IMR-90 (cell line): ENCODE measurements around the gene CPTP. TPM values are rescaled to one million over a fixed set of nuclear protein-coding genes. Genes with fewer than 3 reads are reported as not detected.

ENCODE experiments used
- ATAC-seq: fragments of 200-7000 bp; cut with Tn5 transposase; 2 replicates; pipeline ENCODE4 v1.9.1; 2020; ENCODE audit warnings: low read depth, mild to moderate bottlenecking, moderate library complexity
- BruUV-seq: library from RNA; stranded (reverse); fragments of 400-500 nt; replicated peaks from 2 replicates; lab custom pipeline; 2021; lab: Mats Ljungman, UMichigan
- CTCF ChIA-PET: fragments of 300-600 bp; formaldehyde crosslinking; extraction: SDS; loops from one replicate; lab custom pipeline; 2021; ENCODE audit warnings: antibody characterized with exemption; lab: Yijun Ruan, JAX
- POLR2A ChIA-PET: fragments of 300-600 bp; sonication (Branson Sonifier 250); formaldehyde crosslinking; loops from one replicate; lab custom pipeline; 2022; ENCODE audit warnings: antibody characterized with exemption; ENCODE audit not compliant: unreplicated experiment; lab: Charles Lee
- DNase-seq: peaks from one replicate; pipeline ENCODE4 v3.0.0; 2013
- H2AFZ ChIP-seq: replicated peaks from 2 replicates; pipeline ENCODE3; 2013; ENCODE audit warnings: low read length, mild to moderate bottlenecking; ENCODE audit not compliant: poor library complexity
- H2AK5ac ChIP-seq: 2 replicates; pipeline ENCODE4 v1.6.1; 2013; ENCODE audit warnings: low read depth, low read length, inconsistent platforms
- H2AK9ac ChIP-seq: replicated peaks from 2 replicates; pipeline ENCODE3; 2013; ENCODE audit warnings: mild to moderate bottlenecking, low read depth, low read length, moderate library complexity; ENCODE audit not compliant: poor library complexity
- H2BK120ac ChIP-seq: 2 replicates; pipeline ENCODE4 v1.6.1; 2013; ENCODE audit warnings: low read depth, low read length, inconsistent platforms
- H2BK15ac ChIP-seq: 3 replicates; pipeline ENCODE4 v1.6.1; 2013; ENCODE audit warnings: low read depth, low read length, inconsistent platforms
- H2BK20ac ChIP-seq: 2 replicates; pipeline ENCODE4 v1.6.1; 2013; ENCODE audit warnings: low read depth, mild to moderate bottlenecking, inconsistent platforms, low read length, moderate library complexity
- H2BK5ac ChIP-seq: 2 replicates; pipeline ENCODE4 v1.6.1; 2013; ENCODE audit warnings: mild to moderate bottlenecking, low read depth, low read length, inconsistent platforms; ENCODE audit not compliant: poor library complexity, severe bottlenecking
- H3K14ac ChIP-seq: replicated peaks from 2 replicates; pipeline ENCODE4 v1.6.1; 2013; ENCODE audit warnings: low read depth, low read length, inconsistent platforms
- H3K18ac ChIP-seq: 2 replicates; pipeline ENCODE4 v1.6.1; 2013; ENCODE audit warnings: low read depth, low read length, control low read depth
- H3K23ac ChIP-seq: 2 replicates; pipeline ENCODE4 v1.6.1; 2013; ENCODE audit warnings: low read depth, low read length, inconsistent platforms
- H3K27ac ChIP-seq: 2 replicates; pipeline ENCODE4 v1.5.1; 2013; ENCODE audit warnings: mild to moderate bottlenecking, control low read depth, low read length; ENCODE audit not compliant: insufficient read depth
- H3K27me3 ChIP-seq: 2 replicates; pipeline ENCODE4 v1.6.1; 2013; ENCODE audit warnings: low read length; ENCODE audit not compliant: control insufficient read depth, insufficient read depth
- H3K36me3 ChIP-seq: 2 replicates; pipeline ENCODE4 v1.6.1; 2013; ENCODE audit warnings: low read length, mixed read lengths; ENCODE audit not compliant: control insufficient read depth, insufficient read depth
- H3K4ac ChIP-seq: 2 replicates; pipeline ENCODE4 v1.6.1; 2013; ENCODE audit warnings: low read depth, low read length, inconsistent platforms
- H3K4me1 ChIP-seq: 2 replicates; pipeline ENCODE4 v1.6.1; 2013; ENCODE audit warnings: low read length, mixed read lengths; ENCODE audit not compliant: control insufficient read depth, insufficient read depth
- H3K4me2 ChIP-seq: 2 replicates; pipeline ENCODE4 v1.6.1; 2013; ENCODE audit warnings: low read depth, mild to moderate bottlenecking, control low read depth, low read length, moderate library complexity
- H3K4me3 ChIP-seq: 2 replicates; pipeline ENCODE4 v1.5.1; 2013; ENCODE audit warnings: low read depth, mild to moderate bottlenecking, control low read depth, low read length, moderate library complexity; ENCODE audit not compliant: insufficient read depth
- H3K56ac ChIP-seq: 2 replicates; pipeline ENCODE4 v1.6.1; 2013; ENCODE audit warnings: low read length, inconsistent platforms; ENCODE audit not compliant: insufficient read depth; ENCODE audit errors: extremely low read depth
- H3K79me1 ChIP-seq, 2 experiments: 2 replicates each; pipeline ENCODE4 v1.6.1; 2013; ENCODE audit warnings: low read length in 2 of 2, inconsistent platforms in 1 of 2, low read depth in 1 of 2
- H3K9ac ChIP-seq: 2 replicates; pipeline ENCODE4 v1.6.1; 2013; ENCODE audit warnings: low read depth, low read length, control low read depth
- H3K9me1 ChIP-seq: 2 replicates; pipeline ENCODE4 v1.6.1; 2013; ENCODE audit warnings: low read length, inconsistent platforms; ENCODE audit not compliant: insufficient read depth
- H3K9me3 ChIP-seq: 2 replicates; pipeline ENCODE4 v1.6.1; 2013; ENCODE audit warnings: low read length; ENCODE audit not compliant: control insufficient read depth, insufficient read depth
- H4K20me1 ChIP-seq: 2 replicates; pipeline ENCODE4 v1.6.1; 2013; ENCODE audit warnings: low read length, inconsistent platforms; ENCODE audit not compliant: insufficient read depth
- H4K5ac ChIP-seq: 2 replicates; pipeline ENCODE4 v1.6.1; 2013; ENCODE audit warnings: mild to moderate bottlenecking, low read depth, low read length, control low read depth
- H4K8ac ChIP-seq, 2 experiments: 2 replicates each; pipeline ENCODE4 v1.6.1; 2013; ENCODE audit warnings: low read depth in 2 of 2, low read length in 2 of 2, control low read depth in 1 of 2, inconsistent platforms in 1 of 2
- H4K91ac ChIP-seq: 2 replicates; pipeline ENCODE4 v1.6.1; 2013; ENCODE audit warnings: low read depth, low read length, inconsistent platforms; ENCODE audit not compliant: insufficient read depth
- BHLHE40 ChIP-seq: fragments of 150-350 bp; IDR thresholded peaks from 2 replicates; pipeline ENCODE4 v1.6.1; 2016; ENCODE audit warnings: mild to moderate bottlenecking, low read depth, low read length
- CEBPB ChIP-seq: IDR thresholded peaks from 2 replicates; pipeline ENCODE4 v1.6.1; 2012; ENCODE audit warnings: low read depth, low read length, improper control_type of control experiment
- CHD1 ChIP-seq: IDR thresholded peaks from 2 replicates; pipeline ENCODE4 v1.6.1; 2012; ENCODE audit warnings: low read depth, low read length, improper control_type of control experiment
- FOS ChIP-seq: fragments of 150-350 bp; IDR thresholded peaks from 2 replicates; pipeline ENCODE4 v1.6.1; 2016; ENCODE audit warnings: low read depth, low read length
- POLR2A ChIP-seq: IDR thresholded peaks from 2 replicates; pipeline ENCODE4 v1.6.1; 2012; ENCODE audit warnings: mild to moderate bottlenecking, low read depth, low read length
- RAD21 ChIP-seq: IDR thresholded peaks from 2 replicates; pipeline ENCODE4 v1.6.1; 2012; ENCODE audit warnings: low read length, improper control_type of control experiment
- RCOR1 ChIP-seq: IDR thresholded peaks from 2 replicates; pipeline ENCODE4 v1.6.1; 2012; ENCODE audit warnings: mild to moderate bottlenecking, low read length, improper control_type of control experiment; ENCODE audit not compliant: insufficient replicate concordance
- RFX5 ChIP-seq: IDR thresholded peaks from 2 replicates; pipeline ENCODE4 v1.8.0; 2012; ENCODE audit warnings: low read depth, mild to moderate bottlenecking, low read length, moderate library complexity
- SMC3 ChIP-seq: fragments of 150-350 bp; IDR thresholded peaks from 2 replicates; pipeline ENCODE4 v1.6.1; 2016; ENCODE audit warnings: low read depth, mild to moderate bottlenecking, antibody characterized with exemption, low read length, moderate library complexity
- USF2 ChIP-seq: fragments of 150-350 bp; IDR thresholded peaks from 2 replicates; pipeline ENCODE4 v1.6.1; 2017; ENCODE audit warnings: mild to moderate bottlenecking, antibody characterized with exemption, low read length, low read depth
- WGBS, 2 experiments: methylation state at CpG; one replicate each; pipeline versions ENCODE4 v1.1.5 to v1.1.7; 2013; ENCODE audit warnings: missing lambda C conversion rate in 2 of 2; ENCODE audit not compliant: insufficient read length in 1 of 2; ENCODE audit errors: extremely low coverage in 2 of 2; 5-methylcytosine and 5-hydroxymethylcytosine counted together
- dilution Hi-C: fragments of 300-500 bp; cut with HindIII; formaldehyde crosslinking; loops from one replicate; pipeline ENCODE4 v1.14.3; 2018; ENCODE audit warnings: low sequenced_read_pairs; ENCODE audit not compliant: unreplicated experiment
- in situ Hi-C: fragments of 300-500 bp; cut with MboI; formaldehyde crosslinking; loops from 3 replicates; pipeline ENCODE4 v1.14.3; 2019; ENCODE audit warnings: low sequenced_read_pairs, inconsistent platforms, mixed read lengths
- intact Hi-C: fragments of 100-400 bp; cut with micrococcal nuclease; formaldehyde crosslinking; loops from 2 replicates; pipeline ENCODE4 v1.10.0; 2022
- polyA plus RNA-seq, 3 experiments: library from polyadenylated mRNA; depleted of rRNA; stranded (reverse); fragments of >200 nt; gene quantifications; 2 replicates each; pipeline ENCODE4 v1.2.3, GENCODE V29; 2012; ENCODE audit warnings: low replicate concordance in 1 of 3
- total RNA-seq: library from RNA; depleted of rRNA; stranded (reverse); fragments of >200 nt; gene quantifications from 2 replicates; pipeline ENCODE4 v1.2.3, GENCODE V29; 2012
- TF ChIP-seq, protein P1 (sequence below): conservative IDR thresholded peaks from 2 replicates; pipeline ENCODE4 v1.5.1; 2012; ENCODE audit warnings: mild to moderate bottlenecking, low read depth, low read length, improper control_type of control experiment

Gene CPTP
- total and polyA plus RNA-seq, 2 of the 4 experiments (the other 2 are of a cell fraction): 2.7 to 12.1 TPM

- ATAC-seq (no peak), DNase-seq (no peak)
- Histone ChIP-seq H3K4me1 (peaks cover 23% of the 10 kb centered on the region), H3K4me2 (no peak overlapping the region), H2BK20ac (no peak overlapping the region), H3K27me3 (no peaks in the 10 kb centered on the region), H4K91ac (no peak overlapping the region), H3K79me1 (peaks cover 3 to 49% of the 10 kb centered on the region in 2 experiments), H2BK120ac (no peak overlapping the region), H3K9ac (no peak overlapping the region), H4K8ac (no peak overlapping the region), H3K56ac (no peak overlapping the region), H3K18ac (no peak overlapping the region), H2AK9ac (peak overlapping the region; percentile 76), H3K9me1 (peaks cover 3% of the 10 kb centered on the region), H4K20me1 (peaks cover 51% of the 10 kb centered on the region), H3K27ac (no peak overlapping the region), H2BK15ac (no peak overlapping the region), H3K14ac (no peak overlapping the region), H2AK5ac (no peak overlapping the region), H3K4me3 (no peak overlapping the region), H3K36me3 (peaks cover 50% of the 10 kb centered on the region), H3K4ac (no peak overlapping the region), H2AFZ (no peak overlapping the region), H3K23ac (no peak overlapping the region), H3K9me3 (no peaks in the 10 kb centered on the region), H4K5ac (no peak overlapping the region), H2BK5ac (no peak overlapping the region)
- no TSS peak for BruUV-seq
- in situ Hi-C loops: no loop called here
- POLR2A ChIA-PET: no interaction called here
- TF ChIP-seq POLR2A: no peak
- no peak for TF ChIP-seq SMC3
- TF ChIP-seq RCOR1: no peak
- no peak for TF ChIP-seq CEBPB
- no peak for TF ChIP-seq BHLHE40
- TF ChIP-seq FOS: no peak
- TF ChIP-seq RFX5: no peak
- no peak for TF ChIP-seq CHD1
- TF ChIP-seq, protein P1, sequence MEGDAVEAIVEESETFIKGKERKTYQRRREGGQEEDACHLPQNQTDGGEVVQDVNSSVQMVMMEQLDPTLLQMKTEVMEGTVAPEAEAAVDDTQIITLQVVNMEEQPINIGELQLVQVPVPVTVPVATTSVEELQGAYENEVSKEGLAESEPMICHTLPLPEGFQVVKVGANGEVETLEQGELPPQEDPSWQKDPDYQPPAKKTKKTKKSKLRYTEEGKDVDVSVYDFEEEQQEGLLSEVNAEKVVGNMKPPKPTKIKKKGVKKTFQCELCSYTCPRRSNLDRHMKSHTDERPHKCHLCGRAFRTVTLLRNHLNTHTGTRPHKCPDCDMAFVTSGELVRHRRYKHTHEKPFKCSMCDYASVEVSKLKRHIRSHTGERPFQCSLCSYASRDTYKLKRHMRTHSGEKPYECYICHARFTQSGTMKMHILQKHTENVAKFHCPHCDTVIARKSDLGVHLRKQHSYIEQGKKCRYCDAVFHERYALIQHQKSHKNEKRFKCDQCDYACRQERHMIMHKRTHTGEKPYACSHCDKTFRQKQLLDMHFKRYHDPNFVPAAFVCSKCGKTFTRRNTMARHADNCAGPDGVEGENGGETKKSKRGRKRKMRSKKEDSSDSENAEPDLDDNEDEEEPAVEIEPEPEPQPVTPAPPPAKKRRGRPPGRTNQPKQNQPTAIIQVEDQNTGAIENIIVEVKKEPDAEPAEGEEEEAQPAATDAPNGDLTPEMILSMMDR: no peak
- no peak for TF ChIP-seq USF2
- no peak for TF ChIP-seq RAD21
- intact Hi-C loops: no loop called here
- CTCF ChIA-PET: no interaction called here
- dilution Hi-C loops: no loop called here
- WGBS, 2 experiments: 93% methylated on average over 2 of the region's 3 CpGs; no CpG with 5 or more reads in 1 of the 2 experiments
Measured at GRCh38 chr1:1310109-1310385, 14.6 kb upstream of the CPTP start.
